Measurements from ENCODE around the gene KRT3. TPM values are rescaled to one million over a fixed set of nuclear protein-coding genes. Genes with fewer than 3 reads are reported as not detected.

The KRT3 gene
- total and polyA plus RNA-seq, 7 experiments from 2014 or later: not detected

DNA sequence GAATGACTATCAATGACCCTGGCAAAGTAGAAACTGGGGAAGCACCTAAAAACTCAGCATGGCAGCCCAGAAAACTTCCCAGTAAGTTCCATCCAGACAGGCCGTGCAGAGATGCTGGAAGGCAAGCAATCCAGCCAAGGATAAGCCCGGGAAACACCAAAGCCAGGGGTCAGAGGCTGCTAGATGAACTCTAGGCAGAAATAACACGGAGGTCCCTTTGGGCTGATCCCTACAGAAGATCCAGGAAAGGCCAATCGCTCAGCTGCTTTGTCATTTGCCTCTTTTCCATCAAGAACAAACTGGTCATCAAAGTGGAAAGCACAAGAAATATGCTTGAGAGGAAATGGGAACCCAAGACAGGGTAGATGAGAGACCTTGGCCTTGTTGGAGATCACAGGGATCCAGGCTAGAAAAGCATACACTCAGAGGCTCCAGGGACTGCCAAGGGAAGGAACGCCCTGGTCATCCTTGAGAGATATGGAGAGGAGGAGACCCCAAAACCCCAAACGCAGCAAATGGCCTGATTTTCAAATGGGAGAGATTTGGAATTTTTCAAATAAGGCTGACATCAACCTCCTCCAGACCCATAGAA is 31.7 kb upstream of the KRT3 start:
- no peaks in the 10 kb centered on the region for H3K36me3 Mint-ChIP-seq
- CTCF ChIA-PET: interaction anchor here (0.8 kb wide), 1 partner anchor 11 kb away, joined by 3 read pairs; no protein-coding TSS in a partner anchor
- no peak for DNase-seq
- no peaks in the 10 kb centered on the region for H3K4me1 ChIP-seq (ENCODE audit: control insufficient read depth in 2 of 2, insufficient read depth in 2 of 2, low read length in 2 of 2)
- H3K36me3 ChIP-seq (ENCODE audit: control insufficient read depth in 2 of 3, insufficient read depth in 3 of 3, low read length in 3 of 3): no peaks in the 10 kb centered on the region
- no peaks in the 10 kb centered on the region for H3K9me3 ChIP-seq (ENCODE audit: control insufficient read depth in 2 of 3, low read length in 3 of 3)
- H3K27me3 ChIP-seq (ENCODE audit: control insufficient read depth in 2 of 2, insufficient read depth in 2 of 2, low read length in 2 of 2): no peaks in the 10 kb centered on the region
- no peak overlapping the region for H3K27ac Mint-ChIP-seq
- intact Hi-C loops (cut with micrococcal nuclease): no loop called here
- H3K27ac ChIP-seq (ENCODE audit: low read depth, low read length): no peak overlapping the region
- H3K4me1 Mint-ChIP-seq: peaks cover 1 to 15% (median 12%) of the 10 kb centered on the region in 7 donors
- POLR2A ChIA-PET: no interaction called here
- no peak overlapping the region for H3K4me3 Mint-ChIP-seq
- no peaks in the 10 kb centered on the region for H3K27me3 Mint-ChIP-seq
- H3K4me3 ChIP-seq (ENCODE audit: low read length): no peak overlapping the region
- peaks cover 0 to 4% (median 0%) of the 10 kb centered on the region in 11 donors for H3K9me3 Mint-ChIP-seq
- ATAC-seq: no peak

DNA sequence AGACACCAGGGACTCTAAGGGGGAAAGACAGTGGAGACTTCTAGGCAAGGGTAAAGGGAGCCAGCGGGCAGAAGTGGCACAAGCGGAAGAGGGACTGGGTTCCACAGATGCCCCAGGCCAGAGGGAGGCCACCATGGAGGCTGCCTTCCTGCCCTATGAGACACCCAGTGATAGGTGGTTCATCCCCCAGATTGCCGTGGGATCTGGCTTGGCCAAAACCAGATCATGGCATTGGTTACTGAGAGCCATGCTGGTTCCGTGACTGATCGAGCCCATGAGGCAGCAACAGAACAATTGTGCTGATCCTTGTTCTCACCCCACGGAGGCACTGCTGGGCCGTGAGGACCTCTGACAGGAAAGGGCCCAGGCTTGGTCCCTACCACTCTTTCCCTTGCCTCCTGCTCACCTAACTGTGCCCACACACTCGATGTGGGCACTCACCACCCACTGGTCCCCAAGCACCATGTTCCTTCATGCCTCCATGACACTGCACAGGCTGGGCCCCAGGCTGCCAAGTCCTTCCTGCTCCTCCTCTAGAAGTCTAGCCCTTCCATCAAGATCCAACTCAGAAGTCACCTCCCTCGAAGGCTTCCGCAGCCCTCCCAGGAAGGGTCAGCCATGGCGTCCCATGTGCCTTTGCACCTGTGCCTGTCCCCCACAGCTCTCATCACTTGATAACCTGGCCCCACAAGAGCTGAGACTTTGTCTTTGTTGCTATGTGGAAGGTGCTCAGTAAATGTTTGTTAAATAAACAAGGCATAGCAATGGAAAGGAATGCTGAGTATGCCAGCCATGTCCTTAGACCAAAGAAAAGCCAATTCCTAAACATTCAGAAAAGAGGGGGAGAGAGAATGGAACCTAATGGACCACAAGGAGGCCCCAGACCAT is 30.9 kb upstream of the KRT3 start:
- peaks cover 0 to 4% (median 0%) of the 10 kb centered on the region in 11 donors for H3K9me3 Mint-ChIP-seq
- no peak overlapping the region for H3K27ac ChIP-seq (ENCODE audit: low read depth, low read length)
- no peak overlapping the region for H3K4me3 Mint-ChIP-seq
- H3K27me3 Mint-ChIP-seq: no peaks in the 10 kb centered on the region
- H3K27me3 ChIP-seq (ENCODE audit: control insufficient read depth in 2 of 2, insufficient read depth in 2 of 2, low read length in 2 of 2): no peaks in the 10 kb centered on the region
- no peaks in the 10 kb centered on the region for H3K36me3 ChIP-seq (ENCODE audit: control insufficient read depth in 2 of 3, insufficient read depth in 3 of 3, low read length in 3 of 3)
- no peak overlapping the region for H3K4me3 ChIP-seq (ENCODE audit: low read length)
- DNase-seq (no peak), ATAC-seq (no peak)
- CTCF ChIA-PET: interaction anchor here (1.2 kb wide), 1 partner anchor 241 kb away, joined by 3 read pairs; no protein-coding TSS in a partner anchor
- peaks cover 4 to 19% (median 12%) of the 10 kb centered on the region in 7 donors for H3K4me1 Mint-ChIP-seq
- POLR2A ChIA-PET: interaction anchor here (0.6 kb wide), 1 partner anchor 9 kb away, joined by 3 read pairs; no protein-coding TSS in a partner anchor
- H3K4me1 ChIP-seq (ENCODE audit: control insufficient read depth in 2 of 2, insufficient read depth in 2 of 2, low read length in 2 of 2): no peaks in the 10 kb centered on the region
- H3K9me3 ChIP-seq (ENCODE audit: control insufficient read depth in 2 of 3, low read length in 3 of 3): no peaks in the 10 kb centered on the region
- H3K27ac Mint-ChIP-seq: peak overlapping the region in 1 of 9 donors; percentile 14
- intact Hi-C loops (cut with micrococcal nuclease): no loop called here
- H3K36me3 Mint-ChIP-seq: no peaks in the 10 kb centered on the region

DNA sequence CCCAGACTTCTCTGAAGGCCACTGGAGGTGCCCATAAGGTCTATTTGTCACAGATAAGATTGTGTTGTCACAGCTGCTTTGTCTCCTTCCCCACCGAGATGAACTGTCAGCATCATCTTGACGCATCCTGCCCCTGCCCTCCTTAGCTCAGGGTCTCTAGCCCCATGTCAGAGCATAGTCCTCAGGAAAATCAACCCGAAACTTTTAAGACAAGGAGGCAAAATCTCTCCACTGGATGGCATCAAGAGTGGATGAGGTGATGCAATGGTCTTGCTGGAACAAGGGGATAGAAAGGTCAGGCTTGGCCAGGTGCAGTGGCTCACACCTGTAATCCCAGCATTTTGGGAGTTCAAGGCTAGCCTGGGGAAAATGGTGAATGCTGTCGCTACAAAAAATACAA is 30.0 kb upstream of the KRT3 start:
- Mint-ChIP-seq H3K36me3 (no peaks in the 10 kb centered on the region), H3K27ac (peak overlapping the region in 2 of 9 donors; percentile 9 to 57), H3K27me3 (peaks cover 0 to 3% (median 0%) of the 10 kb centered on the region in 5 donors), H3K4me1 (peaks cover 4 to 27% (median 12%) of the 10 kb centered on the region in 7 donors), H3K9me3 (peaks cover 0 to 4% (median 0%) of the 10 kb centered on the region in 11 donors), H3K4me3 (no peak overlapping the region)
- H3K27me3 ChIP-seq (ENCODE audit: control insufficient read depth in 2 of 2, insufficient read depth in 2 of 2, low read length in 2 of 2): no peaks in the 10 kb centered on the region
- no peaks in the 10 kb centered on the region for H3K36me3 ChIP-seq (ENCODE audit: control insufficient read depth in 2 of 3, insufficient read depth in 3 of 3, low read length in 3 of 3)
- no peaks in the 10 kb centered on the region for H3K9me3 ChIP-seq (ENCODE audit: control insufficient read depth in 2 of 3, low read length in 3 of 3)
- no peak overlapping the region for H3K4me3 ChIP-seq (ENCODE audit: low read length)
- intact Hi-C loops (cut with micrococcal nuclease): no loop called here
- no peaks in the 10 kb centered on the region for H3K4me1 ChIP-seq (ENCODE audit: control insufficient read depth in 2 of 2, insufficient read depth in 2 of 2, low read length in 2 of 2)
- CTCF ChIA-PET: interaction anchor here (0.5 to 1.2 kb wide), 2 partner anchors 240 to 258 kb away, joined by 3 read pairs; no protein-coding TSS in a partner anchor
- H3K27ac ChIP-seq (ENCODE audit: low read depth, low read length): no peak overlapping the region
- DNase-seq (no peak), ATAC-seq (no peak)
- POLR2A ChIA-PET: interaction anchor here (0.6 kb wide), 1 partner anchor 8 kb away, joined by 3 read pairs; no protein-coding TSS in a partner anchor

DNA sequence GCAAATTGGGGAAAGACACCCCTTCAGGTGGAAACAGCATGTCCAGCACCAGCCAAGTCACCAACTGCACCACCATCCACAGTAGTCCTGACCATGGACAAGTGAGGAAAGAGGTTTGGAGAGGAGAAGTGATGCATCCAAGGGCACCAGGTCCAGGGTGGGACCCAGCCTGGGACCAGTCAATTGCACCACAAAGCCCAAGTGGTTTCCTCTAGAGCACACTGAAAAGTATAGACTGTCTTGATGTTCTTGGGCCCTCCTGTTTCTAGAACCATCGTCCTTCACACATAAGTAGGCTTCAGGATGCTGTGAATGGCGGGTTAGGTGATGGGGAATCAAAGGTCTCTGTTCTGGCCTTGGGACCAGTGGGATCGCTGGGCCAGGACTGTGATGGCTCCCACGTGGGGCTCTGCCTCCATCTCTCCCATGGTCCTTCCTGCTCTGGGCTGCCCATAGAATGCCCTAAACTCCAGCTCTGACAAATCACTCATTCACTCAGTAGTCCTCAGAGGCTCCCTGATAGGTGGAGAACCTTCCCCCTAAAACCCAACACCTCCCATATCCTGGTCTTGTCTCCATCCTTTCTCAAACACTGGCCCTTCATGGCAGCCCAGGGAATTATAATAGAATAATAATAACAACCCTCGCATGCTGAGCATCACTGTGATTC is 29.0 kb upstream of the KRT3 start:
- H3K4me3 ChIP-seq (ENCODE audit: low read length): no peak overlapping the region
- H3K36me3 ChIP-seq (ENCODE audit: control insufficient read depth in 2 of 3, insufficient read depth in 3 of 3, low read length in 3 of 3): no peaks in the 10 kb centered on the region
- H3K4me1 ChIP-seq (ENCODE audit: control insufficient read depth in 2 of 2, insufficient read depth in 2 of 2, low read length in 2 of 2): no peaks in the 10 kb centered on the region
- ATAC-seq (no peak), DNase-seq (no peak)
- Mint-ChIP-seq H3K27ac (peak overlapping the region in 1 of 9 donors; percentile 9), H3K4me1 (peaks cover 3 to 27% (median 12%) of the 10 kb centered on the region in 7 donors), H3K27me3 (peaks cover 0 to 5% (median 0%) of the 10 kb centered on the region in 5 donors), H3K36me3 (no peaks in the 10 kb centered on the region), H3K4me3 (no peak overlapping the region), H3K9me3 (peaks cover 0 to 2% (median 0%) of the 10 kb centered on the region in 11 donors)
- no peak overlapping the region for H3K27ac ChIP-seq (ENCODE audit: low read depth, low read length)
- intact Hi-C loops (cut with micrococcal nuclease): no loop called here
- ChIA-PET CTCF (no interaction called here), POLR2A (no interaction called here)
- H3K9me3 ChIP-seq (ENCODE audit: control insufficient read depth in 2 of 3, low read length in 3 of 3): no peaks in the 10 kb centered on the region
- no peaks in the 10 kb centered on the region for H3K27me3 ChIP-seq (ENCODE audit: control insufficient read depth in 2 of 2, insufficient read depth in 2 of 2, low read length in 2 of 2)

DNA sequence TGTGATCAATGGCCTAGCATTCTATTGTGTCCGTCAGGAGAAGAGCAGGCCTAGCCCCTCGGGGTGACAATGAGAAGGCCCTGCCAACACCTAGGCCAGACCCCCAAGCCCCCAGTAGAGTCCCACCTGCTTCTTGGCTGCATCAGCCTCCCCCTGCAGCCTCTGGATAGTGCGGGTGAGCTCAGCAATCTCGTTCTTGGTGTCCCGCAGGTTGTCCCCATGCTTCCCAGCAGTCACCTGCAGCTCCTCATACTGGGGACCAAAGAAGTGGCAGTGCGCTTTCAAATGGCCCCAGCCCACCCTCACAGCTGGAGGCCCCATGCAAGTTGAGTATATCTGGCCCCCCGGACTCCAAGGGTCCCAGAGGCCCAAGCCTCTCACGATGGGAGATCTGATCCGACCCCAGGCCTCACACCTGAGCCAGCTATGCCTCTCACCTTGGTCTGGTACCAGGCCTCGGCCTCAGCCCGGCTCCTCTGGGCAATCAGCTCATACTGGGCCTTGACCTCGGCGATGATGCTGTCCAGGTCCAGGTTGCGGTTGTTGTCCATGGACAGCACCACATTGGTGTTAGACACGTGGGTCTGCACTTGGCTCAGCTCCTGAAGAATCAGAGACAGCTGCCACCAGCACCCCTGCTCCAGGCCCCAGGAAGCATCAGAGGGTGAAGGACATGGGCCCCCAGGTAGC is 28.0 kb upstream of the KRT3 start:
- CTCF ChIA-PET: no interaction called here
- no peaks in the 10 kb centered on the region for H3K9me3 ChIP-seq (ENCODE audit: control insufficient read depth in 2 of 3, low read length in 3 of 3)
- H3K4me3 Mint-ChIP-seq: no peak overlapping the region
- no peak overlapping the region for H3K27ac ChIP-seq (ENCODE audit: low read depth, low read length)
- peaks cover 3 to 27% (median 7%) of the 10 kb centered on the region in 7 donors for H3K4me1 Mint-ChIP-seq
- peak overlapping the region in 1 of 9 donors; percentile 31 for H3K27ac Mint-ChIP-seq
- H3K27me3 ChIP-seq (ENCODE audit: control insufficient read depth in 2 of 2, insufficient read depth in 2 of 2, low read length in 2 of 2): no peaks in the 10 kb centered on the region
- no peak overlapping the region for H3K4me3 ChIP-seq (ENCODE audit: low read length)
- no peak for ATAC-seq
- no peaks in the 10 kb centered on the region for H3K36me3 ChIP-seq (ENCODE audit: control insufficient read depth in 2 of 3, insufficient read depth in 3 of 3, low read length in 3 of 3)
- H3K4me1 ChIP-seq (ENCODE audit: control insufficient read depth in 2 of 2, insufficient read depth in 2 of 2, low read length in 2 of 2): no peaks in the 10 kb centered on the region
- intact Hi-C loops (cut with micrococcal nuclease): no loop called here
- H3K9me3 Mint-ChIP-seq: peaks cover 0 to 2% (median 0%) of the 10 kb centered on the region in 11 donors
- peaks cover 0 to 5% (median 0%) of the 10 kb centered on the region in 5 donors for H3K27me3 Mint-ChIP-seq
- no peak for DNase-seq
- no peaks in the 10 kb centered on the region for H3K36me3 Mint-ChIP-seq
- POLR2A ChIA-PET: no interaction called here

Measured in naive thymus-derived CD4-positive, alpha-beta T cell (primary cell).